ENCODE measurements around the gene SLC2A9. TPM values are rescaled to one million over a fixed set of nuclear protein-coding genes. Genes with fewer than 3 reads are reported as not detected.

SLC2A9 gene
- total and polyA plus RNA-seq, 2 donors (not counting 3 experiments of a cell fraction or from before 2014, with no cell fraction given) = 1.6 to 1.8 TPM

GRCh38 chr4:9849538-9849920 lies 171.8 kb downstream of the SLC2A9 start:
- Histone ChIP-seq H4K20me1 (replicated peaks; ENCODE audit: control insufficient read depth, extremely low read depth, insufficient read depth, low read length) (no peaks in the 10 kb centered on the region), H3K4me2 (ENCODE audit: insufficient read depth, low read length) (no peak overlapping the region), H3K27ac (ENCODE audit: insufficient read depth, low read depth, low read length) (no peak overlapping the region), H3K27me3 (ENCODE audit: control insufficient read depth in 2 of 2, insufficient read depth in 2 of 2, low read length in 2 of 2) (no peaks in the 10 kb centered on the region), H3K79me2 (ENCODE audit: control insufficient read depth, insufficient read depth, low read length) (no peaks in the 10 kb centered on the region), H3K9me1 (replicated peaks; ENCODE audit: control insufficient read depth, extremely low read depth, insufficient read depth, low read length) (no peaks in the 10 kb centered on the region), H3K4me3 (replicated peaks in 1 of 3; ENCODE audit: insufficient read depth in 1 of 3, low read depth in 1 of 3, low read length in 3 of 3) (no peak overlapping the region), H3K36me3 (ENCODE audit: control insufficient read depth in 2 of 2, extremely low read depth in 1 of 2, insufficient read depth in 2 of 2, low read length in 2 of 2) (no peaks in the 10 kb centered on the region), H3K9me3 (replicated peaks; ENCODE audit: control insufficient read depth, insufficient read depth, low read length) (no peaks in the 10 kb centered on the region), H3K9ac (replicated peaks; ENCODE audit: extremely low read depth, insufficient read depth, low read length) (no peak overlapping the region), H2AFZ (ENCODE audit: low read depth, low read length) (no peak overlapping the region), H3K4me1 (ENCODE audit: control insufficient read depth, extremely low read depth, insufficient read depth, low read length) (no peaks in the 10 kb centered on the region)
- DNase-seq (ENCODE audit: low read depth, low spot score) = no peak
- intact Hi-C loops (cut with micrococcal nuclease) (no loop called here), dilution Hi-C loops (cut with MboI; ENCODE audit: extremely low pct_ligation_motif_present, low sequenced_read_pairs) (no loop called here)
- TF ChIP-seq POLR2AphosphoS5 (IDR thresholded peaks at IDR 0.05; ENCODE audit: insufficient read depth, low read depth, low read length) (no peak), CTCF (IDR thresholded peaks at IDR 0.05; ENCODE audit: extremely low read depth in 1 of 2, insufficient read depth in 1 of 2, low read depth in 1 of 2, low read length in 2 of 2) (no peak), POLR2A (IDR thresholded peaks at IDR 0.05; ENCODE audit: low read depth, low read length) (no peak), GATA2 (IDR thresholded peaks at IDR 0.05; ENCODE audit: insufficient read depth, insufficient read length, low read depth, low read length) (no peak), MAX (IDR thresholded peaks at IDR 0.05; ENCODE audit: insufficient read depth, insufficient read length) (no peak), EZH2 (IDR thresholded peaks at IDR 0.05; ENCODE audit: borderline replicate concordance, low read depth, low read length, severe bottlenecking) (no peak), MYC (IDR thresholded peaks at IDR 0.05; ENCODE audit: low read depth, low read length) (no peak), JUN (IDR thresholded peaks at IDR 0.05; ENCODE audit: borderline replicate concordance, insufficient read depth, insufficient read length, low read depth) (no peak), FOS (IDR thresholded peaks at IDR 0.05; ENCODE audit: borderline replicate concordance, insufficient read depth, low read length) (no peak)
- ChIA-PET POLR2A (no interaction called here), CTCF (no interaction called here)
- FAIRE-seq = no peak
- BruUV-seq (replicated peaks) = no TSS peak
